ENCODE data around the gene ZFTA.
A peak's percentile ranks its signal among the peaks of the same experiment; 100 is the strongest.

The ZFTA gene

GRCh38 chr11:63768237-63769041, at the start of gene ZFTA:
ZFTA (minus strand) TSS chr11:63768775; CDS start chr11:63768622, 153 bp downstream.
- TF ChIP-seq SP1 (IDR thresholded peaks at IDR 0.05), result no peak
- TF ChIP-seq FOXK2 (IDR thresholded peaks at IDR 0.05), result no peak
- peak; percentile 30; the same call in 1 of the 2 replicates for TF ChIP-seq FOXM1 (IDR thresholded peaks at IDR 0.05; ENCODE audit: borderline replicate concordance)
- no peak for TF ChIP-seq PKNOX1 (IDR thresholded peaks at IDR 0.05)
- TF ChIP-seq SUZ12 (IDR thresholded peaks at IDR 0.05), result no peak
- TF ChIP-seq LEF1 (IDR thresholded peaks at IDR 0.05; ENCODE audit: borderline replicate concordance), result no peak
- TF ChIP-seq NFRKB (IDR thresholded peaks at IDR 0.05), result no peak
- no peak for TF ChIP-seq ELF4 (IDR thresholded peaks at IDR 0.05)
- ChIA-PET POLR2A (interaction anchor here (1.1 to 2.5 kb wide), 5 partner anchors 43 to 397 kb away, joined by 3 to 10 read pairs (median 5); no protein-coding TSS in a partner anchor), CTCF (interaction anchor here (0.9 to 1.2 kb wide), 4 partner anchors 8 to 402 kb away, joined by 3 to 4 read pairs (median 3); no protein-coding TSS in a partner anchor)
- peak; percentile 84 for DNase-seq (ENCODE audit: extremely low spot score)

- ChIA-PET CTCF (interaction anchor here (0.7 kb wide), 1 partner anchor 79 kb away, joined by 3 read pairs; no protein-coding TSS in a partner anchor), POLR2A (interaction anchor here (1.2 kb wide), 1 partner anchor 13 kb away, joined by 3 read pairs; no protein-coding TSS in a partner anchor)
- no peak for TF ChIP-seq TARDBP (IDR thresholded peaks at IDR 0.05)
- TF ChIP-seq L3MBTL2 (conservative IDR thresholded peaks at IDR 0.05), result no peak
- TF ChIP-seq FOXK2 (IDR thresholded peaks at IDR 0.05), result no peak
- TF ChIP-seq NFRKB (IDR thresholded peaks at IDR 0.05), result no peak
- TF ChIP-seq PKNOX1 (IDR thresholded peaks at IDR 0.05), result no peak
- no peak for TF ChIP-seq LEF1 (IDR thresholded peaks at IDR 0.05; ENCODE audit: borderline replicate concordance)
- no peak for TF ChIP-seq ZNF384 (IDR thresholded peaks at IDR 0.05)
- no peak for TF ChIP-seq ELF4 (IDR thresholded peaks at IDR 0.05)
- no peak for TF ChIP-seq SP1 (IDR thresholded peaks at IDR 0.05)
- no peak for TF ChIP-seq CTBP1 (IDR thresholded peaks at IDR 0.05; ENCODE audit: borderline replicate concordance)
- TF ChIP-seq BHLHE40 (IDR thresholded peaks at IDR 0.05; ENCODE audit: borderline replicate concordance), result no peak
- TF ChIP-seq SUZ12 (IDR thresholded peaks at IDR 0.05), result no peak
- TF ChIP-seq FOXM1 (IDR thresholded peaks at IDR 0.05; ENCODE audit: borderline replicate concordance), result no peak
- DNase-seq (ENCODE audit: extremely low spot score), result no peak
Measured at GRCh38 chr11:63817758-63818498, 49.4 kb upstream of the ZFTA start.

- ChIA-PET POLR2A (no interaction called here), CTCF (no interaction called here)
- DNase-seq (ENCODE audit: extremely low spot score), result no peak
- no peak for TF ChIP-seq SP1 (IDR thresholded peaks at IDR 0.05)
- TF ChIP-seq HDGF (IDR thresholded peaks at IDR 0.05; ENCODE audit: borderline replicate concordance), result no peak
- TF ChIP-seq FOXK2 (IDR thresholded peaks at IDR 0.05), result no peak
- no peak for TF ChIP-seq FOXA1 (IDR thresholded peaks at IDR 0.05)
- no peak for TF ChIP-seq BHLHE40 (IDR thresholded peaks at IDR 0.05; ENCODE audit: borderline replicate concordance)
- TF ChIP-seq SUZ12 (IDR thresholded peaks at IDR 0.05), result no peak
- no peak for TF ChIP-seq L3MBTL2 (conservative IDR thresholded peaks at IDR 0.05)
- no peak for TF ChIP-seq FOXM1 (IDR thresholded peaks at IDR 0.05; ENCODE audit: borderline replicate concordance)
- no peak for TF ChIP-seq NFRKB (IDR thresholded peaks at IDR 0.05)
- no peak for TF ChIP-seq CTBP1 (IDR thresholded peaks at IDR 0.05; ENCODE audit: borderline replicate concordance)
- no peak for TF ChIP-seq ZNF384 (IDR thresholded peaks at IDR 0.05)
- TF ChIP-seq ARNT (IDR thresholded peaks at IDR 0.05), result no peak
- TF ChIP-seq ELF4 (IDR thresholded peaks at IDR 0.05), result no peak
- no peak for TF ChIP-seq TARDBP (IDR thresholded peaks at IDR 0.05)
- no peak for TF ChIP-seq PKNOX1 (IDR thresholded peaks at IDR 0.05)
- no peak for TF ChIP-seq LEF1 (IDR thresholded peaks at IDR 0.05; ENCODE audit: borderline replicate concordance)
Measured at GRCh38 chr11:63816732-63817131, 48.2 kb upstream of the ZFTA start.

GRCh38 chr11:63816166-63816565, 47.6 kb upstream of the ZFTA start:
- POLR2A ChIA-PET, result no interaction called here
- TF ChIP-seq TARDBP (IDR thresholded peaks at IDR 0.05), result no peak
- no peak for TF ChIP-seq ZNF384 (IDR thresholded peaks at IDR 0.05)
- TF ChIP-seq NFRKB (IDR thresholded peaks at IDR 0.05), result no peak
- TF ChIP-seq CTBP1 (IDR thresholded peaks at IDR 0.05; ENCODE audit: borderline replicate concordance), result no peak
- no peak for TF ChIP-seq LEF1 (IDR thresholded peaks at IDR 0.05; ENCODE audit: borderline replicate concordance)
- CTCF ChIA-PET, result no interaction called here
- DNase-seq (ENCODE audit: extremely low spot score), result no peak

- ChIA-PET CTCF (no interaction called here), POLR2A (interaction anchor here (0.6 to 1.9 kb wide), 6 partner anchors 9 to 48 kb away, joined by 3 to 9 read pairs (median 4); partner anchors contain the start of gene ZFTA)
- no peak for DNase-seq (ENCODE audit: extremely low spot score)
- TF ChIP-seq FOXM1 (IDR thresholded peaks at IDR 0.05; ENCODE audit: borderline replicate concordance) (no peak), TARDBP (IDR thresholded peaks at IDR 0.05) (no peak), FOXA1 (IDR thresholded peaks at IDR 0.05) (no peak), FOXK2 (IDR thresholded peaks at IDR 0.05) (no peak), NFRKB (IDR thresholded peaks at IDR 0.05) (no peak), CTBP1 (IDR thresholded peaks at IDR 0.05; ENCODE audit: borderline replicate concordance) (no peak), SUZ12 (IDR thresholded peaks at IDR 0.05) (no peak)
Measured at GRCh38 chr11:63814383-63814736, 45.8 kb upstream of the ZFTA start.

Data from HEK293T (cell line).